ENCODE results near the gene TRIP13.

TRIP13 gene

DNA sequence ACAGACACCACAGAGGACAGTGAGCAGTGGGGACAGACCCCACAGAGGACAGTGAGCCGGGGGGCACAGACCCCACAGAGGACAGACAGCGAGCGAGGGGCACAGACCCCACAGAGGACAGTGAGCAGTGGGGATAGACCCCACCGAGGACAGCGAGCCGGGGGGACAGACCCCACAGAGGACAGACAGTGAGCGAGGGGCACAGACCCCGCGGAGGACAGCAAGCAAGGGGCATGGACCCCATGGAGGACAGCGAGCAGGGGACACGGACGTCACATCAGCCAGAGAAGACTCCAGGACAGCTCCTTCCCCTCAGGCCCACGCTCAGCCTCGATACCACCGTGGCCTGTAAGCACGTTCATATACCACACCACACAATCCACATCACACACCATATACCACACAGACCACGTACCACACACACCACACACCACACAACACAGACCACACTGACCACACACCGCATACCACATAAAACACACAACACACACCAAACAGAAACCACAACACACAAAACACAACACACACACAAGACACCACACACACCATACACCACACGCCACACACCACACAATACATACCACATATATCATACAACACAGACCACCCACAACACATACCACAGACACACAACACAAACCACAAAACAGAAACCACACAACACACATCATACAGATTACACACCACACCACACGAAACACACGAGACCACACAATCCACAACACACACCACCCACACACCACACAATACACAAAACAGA is 36.7 kb upstream of the TRIP13 start:
- H3K4me3 ChIP-seq: no peak overlapping the region
- H3K4me2 ChIP-seq: no peak overlapping the region
- peaks cover 40% of the 10 kb centered on the region for H4K20me1 ChIP-seq
- TF ChIP-seq Cebpa-rat (IDR thresholded peaks at IDR 0.05): no peak
- H3K36me3 ChIP-seq: no peaks in the 10 kb centered on the region; the same call in 1 of the 2 replicates
- peaks cover 9% of the 10 kb centered on the region for H3K4me1 ChIP-seq
- no peaks in the 10 kb centered on the region for H3K9me3 ChIP-seq
- H3K9ac ChIP-seq: no peak overlapping the region
- no peak overlapping the region for H3K27ac ChIP-seq
- no peaks in the 10 kb centered on the region for H3K27me3 ChIP-seq

DNA sequence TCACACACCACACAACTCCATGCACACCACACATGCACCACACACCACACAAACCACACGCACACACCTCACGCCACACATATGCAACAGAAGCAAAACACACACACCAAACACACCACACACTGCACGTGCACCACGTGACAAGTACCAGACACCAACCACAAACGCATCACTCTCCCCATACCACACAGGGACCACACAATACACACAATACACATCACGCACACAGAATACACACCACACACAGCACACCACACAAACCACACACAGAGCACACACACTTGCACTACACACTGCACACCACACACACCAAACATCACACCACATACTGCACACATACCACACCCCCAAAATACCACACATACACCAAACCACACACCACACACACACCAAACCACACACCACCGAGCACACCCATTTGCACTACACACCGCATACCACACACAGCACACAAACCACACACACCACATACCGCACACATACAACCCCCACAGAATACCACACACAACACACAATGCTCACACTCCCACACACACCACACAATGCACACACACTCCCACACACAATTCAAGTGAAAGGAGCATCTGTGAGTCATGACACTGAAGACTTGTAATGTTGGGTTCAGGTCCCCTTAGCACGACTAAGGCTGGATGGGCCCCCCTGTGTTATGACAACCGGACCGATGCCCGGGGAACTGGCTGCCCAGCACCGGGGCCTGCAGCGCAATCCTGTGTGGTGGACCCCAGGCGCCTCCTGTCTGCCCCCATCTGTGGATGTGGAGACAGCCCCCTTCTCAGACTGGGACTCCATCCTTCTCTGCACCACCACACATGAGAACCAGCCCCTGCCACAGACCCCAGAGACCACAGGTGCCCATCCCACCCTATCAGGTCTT is 35.9 kb upstream of the TRIP13 start:
- no peak for TF ChIP-seq Cebpa-rat (IDR thresholded peaks at IDR 0.05)
- no peak overlapping the region for H3K4me3 ChIP-seq
- no peak overlapping the region for H3K9ac ChIP-seq
- peaks cover 49% of the 10 kb centered on the region for H4K20me1 ChIP-seq
- no peaks in the 10 kb centered on the region for H3K9me3 ChIP-seq
- no peak overlapping the region for H3K27ac ChIP-seq
- H3K4me1 ChIP-seq: peaks cover 17% of the 10 kb centered on the region
- peak overlapping the region; percentile 30; the same call in 1 of the 2 replicates for H3K4me2 ChIP-seq
- no peaks in the 10 kb centered on the region; the same call in 1 of the 2 replicates for H3K36me3 ChIP-seq
- H3K27me3 ChIP-seq: no peaks in the 10 kb centered on the region

DNA sequence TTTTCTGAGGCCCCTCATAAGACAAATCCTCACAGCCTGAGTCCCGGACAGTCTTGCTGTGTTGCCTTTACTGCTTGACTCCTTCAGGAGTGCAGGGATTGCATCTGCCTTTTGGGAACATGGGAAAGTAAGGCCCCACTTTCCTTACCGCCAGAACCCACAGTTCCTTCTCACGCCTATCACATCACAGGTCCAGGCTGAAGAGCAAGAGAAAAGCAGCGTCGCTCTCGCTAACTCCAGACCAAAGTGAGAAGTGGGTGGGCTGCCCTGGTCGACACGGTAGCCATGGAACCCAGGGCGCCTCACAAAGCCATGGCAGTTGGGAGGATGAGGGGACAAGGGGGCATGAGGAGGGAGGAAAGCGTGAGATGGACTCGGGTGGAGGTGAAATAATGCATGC is 34.0 kb upstream of the TRIP13 start:
- peaks cover 59% of the 10 kb centered on the region for H4K20me1 ChIP-seq
- TF ChIP-seq Cebpa-rat (IDR thresholded peaks at IDR 0.05): no peak

DNA sequence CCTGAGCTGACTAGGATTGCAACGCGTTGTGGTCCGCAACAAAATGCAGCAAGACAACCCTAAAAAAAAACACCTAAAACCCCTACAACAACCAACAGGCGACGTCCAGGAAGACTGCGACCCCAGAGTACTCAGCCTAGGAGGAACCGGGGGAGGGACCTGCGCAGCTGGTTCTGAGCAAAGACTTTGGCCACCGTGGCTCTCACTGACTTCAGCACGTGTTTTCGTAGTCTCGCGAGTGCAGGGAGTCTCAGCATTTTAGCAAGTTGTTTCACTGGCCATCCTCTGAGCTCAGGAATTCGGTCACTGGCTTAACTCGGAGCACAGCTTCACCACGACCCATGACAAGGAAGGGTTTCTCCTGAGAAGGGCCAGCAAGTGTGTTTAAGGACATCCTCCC is 33.3 kb upstream of the TRIP13 start:
- Histone ChIP-seq H3K4me2 (no peak overlapping the region), H3K36me3 (peaks cover 13% of the 10 kb centered on the region), H3K4me1 (peaks cover 43% of the 10 kb centered on the region), H3K9ac (no peak overlapping the region), H3K27ac (no peak overlapping the region), H3K9me3 (no peaks in the 10 kb centered on the region), H3K4me3 (no peak overlapping the region), H4K20me1 (peaks cover 66% of the 10 kb centered on the region), H3K27me3 (no peaks in the 10 kb centered on the region)
- TF ChIP-seq Cebpa-rat (IDR thresholded peaks at IDR 0.05): no peak

More for the DNA sequence above, 34.0 kb upstream of the TRIP13 start:
- no peak overlapping the region for H3K9ac ChIP-seq
- no peaks in the 10 kb centered on the region for H3K27me3 ChIP-seq
- peaks cover 36% of the 10 kb centered on the region for H3K4me1 ChIP-seq
- H3K9me3 ChIP-seq: no peaks in the 10 kb centered on the region
- H3K27ac ChIP-seq: no peak overlapping the region
- H3K4me3 ChIP-seq: no peak overlapping the region
- H3K4me2 ChIP-seq: no peak overlapping the region
- H3K36me3 ChIP-seq: peaks cover 7% of the 10 kb centered on the region

DNA sequence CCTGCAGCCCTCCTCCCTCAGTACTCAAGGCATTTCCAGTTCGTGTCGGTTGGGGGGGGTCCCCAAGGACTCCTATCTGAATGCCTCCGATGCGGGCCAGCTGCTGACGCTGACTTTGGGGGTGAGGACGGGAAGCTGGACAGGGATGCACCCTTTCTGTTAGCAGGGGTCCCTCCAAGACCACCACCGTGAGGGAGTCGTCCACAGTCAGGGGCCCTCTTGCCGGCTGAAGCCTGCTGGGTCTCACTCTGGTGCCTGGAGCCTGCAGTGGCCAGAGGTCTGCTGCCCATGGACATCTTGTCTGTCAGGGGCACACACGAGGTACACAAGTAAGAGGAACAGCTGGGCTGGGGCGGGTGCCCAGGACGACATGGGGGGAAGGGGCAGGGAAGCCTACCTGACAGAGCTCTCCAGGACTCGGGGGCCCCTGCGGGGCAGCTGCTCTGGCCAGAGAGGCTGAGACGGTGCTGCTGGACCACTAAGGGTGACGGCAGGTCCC is 32.8 kb upstream of the TRIP13 start:
- H4K20me1 ChIP-seq: peaks cover 71% of the 10 kb centered on the region
- no peak overlapping the region for H3K4me3 ChIP-seq
- H3K27ac ChIP-seq: no peak overlapping the region
- no peak overlapping the region for H3K4me2 ChIP-seq
- peaks cover 18% of the 10 kb centered on the region for H3K36me3 ChIP-seq
- no peaks in the 10 kb centered on the region for H3K9me3 ChIP-seq
- no peaks in the 10 kb centered on the region for H3K27me3 ChIP-seq
- peaks cover 48% of the 10 kb centered on the region for H3K4me1 ChIP-seq
- H3K9ac ChIP-seq: no peak overlapping the region
- no peak for TF ChIP-seq Cebpa-rat (IDR thresholded peaks at IDR 0.05)

DNA sequence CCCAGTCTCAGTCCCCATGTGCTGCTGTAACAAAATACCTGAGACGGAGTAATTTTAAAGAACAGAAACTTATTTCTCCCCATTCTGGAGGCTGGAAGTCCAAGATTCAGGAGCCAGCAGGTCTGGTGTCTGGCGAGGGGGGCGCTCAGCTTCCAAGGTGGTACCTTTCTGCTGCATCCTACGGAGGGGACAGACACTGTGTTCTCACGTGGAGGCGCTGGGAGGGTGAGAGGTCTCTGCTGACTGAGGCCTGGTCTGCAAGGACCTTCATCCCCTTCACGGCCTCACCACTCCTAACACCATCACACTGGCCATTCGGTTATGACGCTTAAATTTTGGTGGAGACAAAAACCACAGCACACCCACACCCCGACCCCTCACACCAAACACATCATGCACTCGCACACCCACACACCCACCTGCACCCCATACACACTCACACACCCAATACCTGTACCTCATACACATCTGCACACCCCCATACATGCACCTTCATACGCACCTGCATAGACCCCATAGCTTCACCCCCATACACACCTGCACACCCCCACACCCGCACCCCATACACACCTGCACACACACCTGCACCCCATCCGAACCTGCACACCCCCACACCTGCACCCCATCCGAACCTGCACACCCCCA is 32.1 kb upstream of the TRIP13 start:
- Histone ChIP-seq H4K20me1 (peaks cover 72% of the 10 kb centered on the region), H3K9me3 (no peaks in the 10 kb centered on the region), H3K9ac (no peak overlapping the region), H3K4me2 (peak overlapping the region; percentile 85; the same call in 1 of the 2 replicates), H3K27me3 (no peaks in the 10 kb centered on the region), H3K4me1 (peaks cover 53% of the 10 kb centered on the region), H3K4me3 (no peak overlapping the region), H3K27ac (no peak overlapping the region), H3K36me3 (peaks cover 26% of the 10 kb centered on the region)
- no peak for TF ChIP-seq Cebpa-rat (IDR thresholded peaks at IDR 0.05)

DNA sequence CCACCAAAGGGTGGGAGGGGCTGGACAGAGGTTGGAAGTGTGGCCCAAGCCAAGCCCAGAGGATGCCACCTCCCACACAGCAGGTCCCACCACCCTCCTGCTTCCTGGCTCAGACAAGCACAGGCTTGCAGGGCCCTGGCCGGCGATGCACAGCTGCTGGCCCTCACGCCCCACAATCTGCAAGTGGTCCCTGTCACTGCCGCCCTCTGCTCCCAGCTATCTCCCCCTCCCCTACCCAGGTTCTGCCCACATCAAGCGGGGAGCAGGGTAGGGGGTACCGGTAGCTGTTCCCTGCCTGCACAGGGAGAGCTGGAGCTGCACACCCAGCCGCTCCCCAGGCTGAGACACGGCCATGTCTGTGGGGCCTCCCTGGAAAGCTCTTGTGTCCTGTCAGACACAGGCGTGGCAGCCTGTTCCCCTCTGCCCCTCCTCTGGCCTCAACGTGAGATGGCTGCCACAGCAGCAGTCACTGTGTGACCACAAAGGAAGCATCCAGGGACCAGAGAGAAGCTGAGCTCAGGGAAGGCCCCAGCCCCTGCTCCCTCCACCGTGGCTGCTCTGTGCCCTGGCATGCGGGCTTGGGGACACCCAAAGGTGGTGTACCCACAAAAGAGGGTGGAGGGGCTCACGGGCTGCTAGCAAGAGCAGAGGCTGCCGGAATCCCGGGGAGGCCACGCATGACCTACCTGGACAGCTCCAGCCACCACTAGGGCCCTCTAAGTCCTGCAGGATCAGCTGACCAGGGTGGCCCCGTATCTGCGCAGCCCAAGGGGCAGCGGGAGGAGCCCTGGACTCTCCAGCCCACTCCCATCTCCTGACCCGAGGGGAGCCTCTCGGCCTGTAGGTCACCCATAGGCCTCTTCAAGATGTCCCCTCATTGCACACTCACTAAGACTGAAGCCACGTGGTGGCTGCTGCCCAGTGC is 31.0 kb upstream of the TRIP13 start:
- Histone ChIP-seq H4K20me1 (peaks cover 80% of the 10 kb centered on the region), H3K9me3 (no peaks in the 10 kb centered on the region), H3K36me3 (peaks cover 37% of the 10 kb centered on the region), H3K4me1 (peaks cover 53% of the 10 kb centered on the region), H3K4me3 (no peak overlapping the region), H3K4me2 (peak overlapping the region; percentile 85), H3K27ac (peak overlapping the region; percentile 68), H3K9ac (0 out of 2 replicates have a peak overlapping the region, but pooled peaks have one; percentile 26), H3K27me3 (no peaks in the 10 kb centered on the region)
- no peak for TF ChIP-seq Cebpa-rat (IDR thresholded peaks at IDR 0.05)

DNA sequence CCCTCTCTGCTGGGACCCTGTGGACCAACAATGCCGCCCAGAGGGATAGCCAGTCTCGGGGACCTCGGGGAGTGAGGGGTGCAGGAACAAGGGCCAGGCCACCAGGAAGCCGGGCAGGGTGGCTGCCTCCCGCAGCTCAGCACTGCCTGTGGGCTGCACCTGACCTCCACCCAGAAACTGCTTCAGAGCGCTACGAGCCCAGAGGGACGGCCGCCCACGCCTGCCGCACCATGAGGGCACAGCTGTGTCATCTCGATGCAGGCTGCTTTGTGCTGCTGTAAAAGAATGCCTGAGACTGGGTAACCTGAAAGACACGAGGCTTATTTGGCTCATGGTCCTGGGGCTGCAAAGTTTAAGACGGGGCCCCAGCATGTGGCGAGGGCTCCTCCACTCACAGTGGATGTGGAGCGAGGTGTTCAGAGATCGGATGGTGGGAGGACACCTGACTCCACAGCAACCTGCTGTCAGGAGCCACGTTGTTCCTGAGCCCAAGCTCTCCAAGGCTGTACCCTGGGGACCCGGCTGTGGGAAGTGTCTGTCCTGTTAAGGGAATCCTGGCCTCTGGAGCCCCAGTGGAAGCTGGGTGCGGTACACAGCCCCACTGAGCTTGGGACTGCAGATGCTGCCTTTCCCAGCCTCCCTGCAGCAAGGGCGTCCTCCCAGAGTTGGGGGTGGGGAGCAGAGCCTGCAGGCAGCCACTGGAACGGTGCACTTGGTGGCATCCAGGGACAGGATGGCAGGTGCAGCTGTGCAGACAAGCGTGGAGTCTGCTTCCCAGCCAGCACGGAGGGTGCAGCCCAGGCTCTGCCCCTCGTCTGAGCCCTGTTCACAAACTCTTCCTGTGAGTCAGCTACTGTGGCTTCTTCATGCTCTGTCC is 30.1 kb upstream of the TRIP13 start:
- Histone ChIP-seq H4K20me1 (peaks cover 89% of the 10 kb centered on the region), H3K4me3 (peak overlapping the region; percentile 5), H3K4me2 (peak overlapping the region; percentile 85), H3K9ac (peak overlapping the region; percentile 26; the same call in 1 of the 2 replicates), H3K27me3 (no peaks in the 10 kb centered on the region), H3K4me1 (peaks cover 46% of the 10 kb centered on the region), H3K27ac (peak overlapping the region; percentile 68), H3K9me3 (no peaks in the 10 kb centered on the region), H3K36me3 (peaks cover 46% of the 10 kb centered on the region)
- no peak for TF ChIP-seq Cebpa-rat (IDR thresholded peaks at IDR 0.05)
